Measurements from ENCODE around the gene CEP85L.

CEP85L gene

GRCh38 chr6:118621799-118622470 lies 29.5 kb downstream of the CEP85L start:
- DNase-seq: no peak
- no peak for ATAC-seq

GRCh38 chr6:118620202-118620601 lies 31.2 kb downstream of the CEP85L start:
- DNase-seq: no peak
- ATAC-seq: no peak

- peak; percentile 71 for DNase-seq
- peak; percentile 71 for ATAC-seq
These were observed 32.6 kb downstream of the CEP85L start for GRCh38 chr6:118618676-118619377.

- ATAC-seq: no peak
These were observed 34.0 kb downstream of the CEP85L start for GRCh38 chr6:118617417-118617816.

GRCh38 chr6:118611334-118611733 lies 40.1 kb downstream of the CEP85L start:
- DNase-seq (no peak), ATAC-seq (no peak)

More at GRCh38 chr6:118617417-118617816, 34.0 kb downstream of the CEP85L start:
- no peak for DNase-seq

GRCh38 chr6:118606858-118607257 lies 44.5 kb downstream of the CEP85L start:
- no peak for DNase-seq
- ATAC-seq: no peak

GRCh38 chr6:118606268-118606667 lies 45.1 kb downstream of the CEP85L start:
- DNase-seq (no peak), ATAC-seq (peak; percentile 97)

- no peak for ATAC-seq
- DNase-seq: no peak
These were observed 48.0 kb downstream of the CEP85L start for GRCh38 chr6:118603372-118603771.

- no peak for ATAC-seq
- no peak for DNase-seq
These were observed 49.1 kb downstream of the CEP85L start for GRCh38 chr6:118602300-118602699.

GRCh38 chr6:118598324-118598723 lies 53.1 kb downstream of the CEP85L start:
- ATAC-seq (no peak), DNase-seq (no peak)

- DNase-seq: no peak
- no peak for ATAC-seq
These were observed 53.8 kb downstream of the CEP85L start for GRCh38 chr6:118597636-118598035.

GRCh38 chr6:118596774-118597320 lies 54.5 kb downstream of the CEP85L start:
- DNase-seq: no peak
- peak; percentile 66 for ATAC-seq

- no peak for ATAC-seq
- DNase-seq: no peak
These were observed 56.5 kb downstream of the CEP85L start for GRCh38 chr6:118594877-118595276.

- DNase-seq (no peak), ATAC-seq (no peak)
These were observed 59.5 kb downstream of the CEP85L start for GRCh38 chr6:118591897-118592296.

GRCh38 chr6:118589649-118590365 lies 61.6 kb downstream of the CEP85L start:
- DNase-seq: no peak
- ATAC-seq: no peak

GRCh38 chr6:118589186-118589585 lies 62.2 kb downstream of the CEP85L start:
- DNase-seq: no peak
- no peak for ATAC-seq

GRCh38 chr6:118588626-118589025 lies 62.8 kb downstream of the CEP85L start:
- ATAC-seq (no peak), DNase-seq (no peak)

- DNase-seq (no peak), ATAC-seq (no peak)
These were observed 64.5 kb downstream of the CEP85L start for GRCh38 chr6:118586746-118587485.

GRCh38 chr6:118584911-118585310 lies 66.5 kb downstream of the CEP85L start:
- ATAC-seq (no peak), DNase-seq (no peak)

GRCh38 chr6:118581489-118581959 lies 69.9 kb downstream of the CEP85L start:
- DNase-seq (no peak), ATAC-seq (no peak)

- peak; percentile 49 for ATAC-seq
- no peak for DNase-seq
These were observed 70.6 kb downstream of the CEP85L start for GRCh38 chr6:118580585-118581419.

All from stimulated activated naive CD8-positive, alpha-beta T cell treated with anti-CD3 and anti-CD28 coated beads, Interleukin-15, Interleukin-2, amounts not matched to agents 100 U/mL and 50 U/mL, for 24 hours (primary cell).